ENCODE data around the gene LIN7A.

The LIN7A gene

DNA sequence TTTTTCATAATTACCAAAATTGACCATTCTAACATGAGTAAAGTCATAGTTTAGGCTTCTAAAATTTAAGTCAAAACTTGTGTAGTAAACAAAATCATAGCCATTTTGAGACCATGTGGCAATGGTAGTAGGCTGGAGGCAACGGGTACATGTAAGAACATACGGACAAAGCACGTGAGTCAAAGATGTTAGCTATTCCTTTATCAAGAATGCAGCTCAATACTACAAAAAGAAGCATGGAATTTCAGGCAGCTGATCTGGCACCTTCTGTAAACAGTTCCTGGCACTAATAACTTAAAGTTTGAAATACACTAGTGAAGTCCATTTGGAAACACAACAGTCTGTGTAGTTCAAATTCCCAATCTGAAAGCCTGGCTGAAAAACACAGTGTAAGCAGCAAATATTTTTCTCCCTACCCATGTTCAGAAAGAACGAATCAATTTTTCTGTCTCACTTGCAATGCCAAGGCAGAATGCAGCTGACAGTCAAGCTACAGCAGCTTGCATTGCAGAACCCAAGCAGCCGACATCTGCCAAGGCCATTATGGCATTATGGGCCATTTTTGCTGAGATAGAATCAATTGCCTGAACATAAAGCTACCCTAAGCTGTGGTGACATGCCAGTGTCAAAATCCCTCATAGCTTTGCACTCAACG, 191.8 kb downstream of the LIN7A start:
- no peak for DNase-seq

Data from activated CD4-positive, alpha-beta T cell treated with anti-CD3 and anti-CD28 coated beads, Interleukin-2, amount 50 U/mL, for 48 hours (primary cell).